H1 (cell line): ENCODE measurements around the gene PRRX2. TPM values are rescaled to one million over a fixed set of nuclear protein-coding genes. Genes with fewer than 3 reads are reported as not detected.

Experiments
- CTCF ChIA-PET: fragments of 300-600 bp; sonication (Branson Sonifier 250); formaldehyde crosslinking; loops from one replicate; lab custom pipeline; 2021; ENCODE audit not compliant: partially characterized antibody; lab: Charles Lee
- POLR2A ChIA-PET: fragments of 300-600 bp; sonication (Branson Sonifier 250); formaldehyde crosslinking; loops from one replicate; lab custom pipeline; 2021; ENCODE audit warnings: inconsistent platforms; ENCODE audit not compliant: partially characterized antibody; lab: Charles Lee
- DNase-seq, 2 experiments: peaks; one replicate each; pipeline versions ENCODE4 v3.0.0 to v3.0.0-alpha.2; 2010 to 2022; ENCODE audit warnings: low spot score in 2 of 2, low read depth in 1 of 2, mixed read lengths in 1 of 2
- FAIRE-seq: peaks from 2 replicates; lab custom pipeline; 2011; peaks lifted over from hg19 to GRCh38; lab: Jason Lieb, UNC
- H2AFZ ChIP-seq: 2 replicates; pipeline ENCODE4 v1.8.1; 2012; ENCODE audit warnings: low read length, inconsistent platforms
- H2AK5ac ChIP-seq: 2 replicates; pipeline ENCODE4 v1.6.1; 2013; ENCODE audit warnings: low read depth, low read length
- H2BK120ac ChIP-seq: replicated peaks from 2 replicates; pipeline ENCODE3; 2013; ENCODE audit warnings: low read depth, low read length, inconsistent platforms
- H2BK12ac ChIP-seq: 2 replicates; pipeline ENCODE4 v1.6.1; 2013; ENCODE audit warnings: low read depth, low read length
- H2BK15ac ChIP-seq: 2 replicates; pipeline ENCODE4 v1.6.1; 2013; ENCODE audit warnings: low read length
- H2BK20ac ChIP-seq: 2 replicates; pipeline ENCODE4 v1.6.1; 2013; ENCODE audit warnings: low read length
- H2BK5ac ChIP-seq: 2 replicates; pipeline ENCODE4 v1.6.1; 2013; ENCODE audit warnings: low read depth, low read length
- H3K14ac ChIP-seq: 2 replicates; pipeline ENCODE4 v1.6.1; 2013; ENCODE audit warnings: inconsistent platforms; ENCODE audit not compliant: insufficient read length
- H3K18ac ChIP-seq: 2 replicates; pipeline ENCODE4 v1.6.1; 2013; ENCODE audit warnings: low read length; ENCODE audit errors: extremely low read depth
- H3K23ac ChIP-seq: 2 replicates; pipeline ENCODE4 v1.6.1; 2013; ENCODE audit warnings: inconsistent platforms; ENCODE audit not compliant: insufficient read length
- H3K23me2 ChIP-seq: 2 replicates; pipeline ENCODE4 v1.6.1; 2013; ENCODE audit warnings: low read depth, low read length
- H3K27ac ChIP-seq: 2 replicates; pipeline ENCODE4 v1.6.1; 2011; ENCODE audit warnings: low read depth, low read length, inconsistent platforms
- H3K27me3 ChIP-seq, 4 experiments: replicated peaks in 1 of 4; 1 replicate in 1 of 4; 2 replicates in 3 of 4; pipeline versions ENCODE4 v1.6.1 to v1.8.1; 2011 to 2013; ENCODE audit warnings: low read length in 3 of 4, mild to moderate bottlenecking in 3 of 4, inconsistent platforms in 2 of 4, mixed read lengths in 2 of 4, moderate library complexity in 1 of 4; ENCODE audit not compliant: control insufficient read depth in 3 of 4, insufficient read depth in 3 of 4; ENCODE audit errors: extremely low read depth in 1 of 4
- H3K36me3 ChIP-seq, 4 experiments: 2 replicates each; pipeline versions ENCODE4 v1.6.1 to v1.8.1; 2011 to 2013; ENCODE audit warnings: mild to moderate bottlenecking in 4 of 4, low read length in 3 of 4, moderate library complexity in 2 of 4, control low read depth in 1 of 4, inconsistent platforms in 1 of 4; ENCODE audit not compliant: insufficient read depth in 4 of 4, control insufficient read depth in 2 of 4
- H3K4ac ChIP-seq: replicated peaks from 2 replicates; pipeline ENCODE3; 2013; ENCODE audit warnings: low read length, low read depth, mixed read lengths, inconsistent platforms; ENCODE audit not compliant: insufficient read length
- H3K4me1 ChIP-seq, 4 experiments: replicated peaks in 1 of 4; 1 replicate in 1 of 4; 2 replicates in 3 of 4; pipeline versions ENCODE4 v1.6.1 to v1.8.1; 2011 to 2013; ENCODE audit warnings: low read length in 3 of 4, inconsistent platforms in 2 of 4, mixed read lengths in 1 of 4; ENCODE audit not compliant: insufficient read depth in 4 of 4, control insufficient read depth in 3 of 4
- H3K4me2 ChIP-seq, 2 experiments: 2 replicates each; pipeline versions ENCODE4 v1.6.1 to v1.8.1; 2011 to 2013; ENCODE audit warnings: low read depth in 2 of 2, low read length in 2 of 2, control low read depth in 1 of 2, inconsistent platforms in 1 of 2, mild to moderate bottlenecking in 1 of 2; ENCODE audit not compliant: insufficient read depth in 1 of 2
- H3K4me3 ChIP-seq, 4 experiments: fragments of 200-600, 300-600 bp in 1 of 4; sonication (generic), shearing (Covaris generic), sonication (Bioruptor Twin) in 1 of 4; 2 replicates each; pipeline versions ENCODE4 v1.5.1 to v1.8.1; 2011 to 2016; ENCODE audit warnings: low read length in 4 of 4, low read depth in 3 of 4, control low read depth in 2 of 4, inconsistent platforms in 2 of 4, mild to moderate bottlenecking in 2 of 4, mixed read lengths in 1 of 4, moderate library complexity in 1 of 4; ENCODE audit not compliant: insufficient read depth in 2 of 4; ENCODE audit errors: extremely low read depth in 1 of 4
- H3K56ac ChIP-seq: replicated peaks from 2 replicates; pipeline ENCODE3; 2013; ENCODE audit warnings: low read depth, mild to moderate bottlenecking, mixed read lengths, low read length, inconsistent platforms; ENCODE audit not compliant: insufficient read length
- H3K79me1 ChIP-seq: 2 replicates; pipeline ENCODE4 v1.6.1; 2013; ENCODE audit warnings: low read depth, low read length, control low read depth
- H3K79me2 ChIP-seq, 2 experiments: 2 replicates each; pipeline versions ENCODE4 v1.6.1 to v1.8.1; 2012 to 2013; ENCODE audit warnings: low read length in 2 of 2, mild to moderate bottlenecking in 2 of 2, inconsistent platforms in 1 of 2; ENCODE audit not compliant: insufficient read depth in 2 of 2, control insufficient read depth in 1 of 2
- H3K9ac ChIP-seq, 4 experiments: replicated peaks in 1 of 4; 1 replicate in 1 of 4; 2 replicates in 3 of 4; pipeline versions ENCODE4 v1.6.1 to v1.8.1; 2011 to 2013; ENCODE audit warnings: low read depth in 3 of 4, low read length in 3 of 4, control low read depth in 2 of 4, mild to moderate bottlenecking in 2 of 4, moderate library complexity in 2 of 4, inconsistent platforms in 1 of 4; ENCODE audit errors: extremely low read depth in 1 of 4
- H3K9me3 ChIP-seq, 2 experiments: 2 replicates each; pipeline versions ENCODE4 v1.6.1 to v1.8.1; 2012 to 2013; ENCODE audit warnings: mild to moderate bottlenecking in 2 of 2, moderate library complexity in 2 of 2, control low read depth in 1 of 2, inconsistent platforms in 1 of 2, low read depth in 1 of 2, low read length in 1 of 2, mixed read lengths in 1 of 2; ENCODE audit not compliant: insufficient read depth in 2 of 2
- H4K20me1 ChIP-seq, 2 experiments: replicated peaks in 1 of 2; 2 replicates each; pipeline versions ENCODE3 to v1.8.1; 2011 to 2013; ENCODE audit warnings: inconsistent platforms in 2 of 2, low read length in 2 of 2, mild to moderate bottlenecking in 1 of 2; ENCODE audit not compliant: insufficient read depth in 2 of 2, control insufficient read depth in 1 of 2
- H4K5ac ChIP-seq: 2 replicates; pipeline ENCODE4 v1.6.1; 2013; ENCODE audit warnings: low read length, low read depth, mixed read lengths, inconsistent platforms; ENCODE audit not compliant: insufficient read length
- H4K8ac ChIP-seq: 2 replicates; pipeline ENCODE4 v1.8.0; 2013; ENCODE audit warnings: mild to moderate bottlenecking, moderate library complexity, low read length, inconsistent platforms; ENCODE audit not compliant: insufficient read depth; ENCODE audit errors: extremely low read depth
- H4K91ac ChIP-seq: replicated peaks from 2 replicates; pipeline ENCODE3; 2013; ENCODE audit warnings: low read length, mixed read lengths, inconsistent platforms; ENCODE audit not compliant: insufficient read length
- BRCA1 ChIP-seq: IDR thresholded peaks from 2 replicates; pipeline ENCODE4 v1.6.1; 2012; ENCODE audit warnings: low read depth, low read length, improper control_type of control experiment
- CEBPB ChIP-seq: IDR thresholded peaks from 2 replicates; pipeline ENCODE4 v1.6.1; 2012; ENCODE audit warnings: low read depth, low read length
- CHD2 ChIP-seq: IDR thresholded peaks from 2 replicates; pipeline ENCODE4 v1.6.1; 2012; ENCODE audit warnings: low read length, improper control_type of control experiment
- EZH2 ChIP-seq: fragments of 200-600 bp; sonication (generic); IDR thresholded peaks from 2 replicates; pipeline ENCODE4 v1.7.1; 2012; ENCODE audit warnings: low read depth, mild to moderate bottlenecking, moderate library complexity, low read length, inconsistent platforms; ENCODE audit not compliant: severe bottlenecking
- GABPA ChIP-seq: IDR thresholded peaks from 2 replicates; pipeline ENCODE4 v1.6.1; 2011; ENCODE audit warnings: mild to moderate bottlenecking, low read length, moderate library complexity, borderline replicate concordance; ENCODE audit not compliant: insufficient read depth
- KDM1A ChIP-seq: fragments of 200-600, 300-600 bp; sonication (generic); IDR thresholded peaks from 2 replicates; pipeline ENCODE4 v1.7.1; 2016; ENCODE audit warnings: mild to moderate bottlenecking, low read length, borderline replicate concordance
- RAD21 ChIP-seq, 2 experiments: IDR thresholded peaks in 1 of 2; conservative IDR thresholded peaks in 1 of 2; 2 replicates each; pipeline ENCODE4 v1.6.1; 2011; ENCODE audit warnings: low read depth in 2 of 2, low read length in 2 of 2, improper control_type of control experiment in 1 of 2, inconsistent platforms in 1 of 2, mild to moderate bottlenecking in 1 of 2, moderate library complexity in 1 of 2
- RBBP5 ChIP-seq: IDR thresholded peaks from 2 replicates; pipeline ENCODE4 v1.7.1; 2012; ENCODE audit warnings: low read depth, mild to moderate bottlenecking, inconsistent platforms, low read length, moderate library complexity, borderline replicate concordance
- TAF7 ChIP-seq: optimal IDR thresholded peaks from 2 replicates; pipeline ENCODE3; 2011; ENCODE audit warnings: low read depth, mild to moderate bottlenecking, inconsistent platforms, low read length, moderate library complexity, borderline replicate concordance
- WGBS, 2 experiments: shearing (Covaris generic) in 1 of 2; methylation state at CpG; one replicate each; pipeline versions ENCODE4 v1.1.6 to v1.1.7; 2013 to 2015; ENCODE audit warnings: low lambda C conversion rate in 2 of 2, mixed read lengths in 2 of 2, inconsistent platforms in 1 of 2, low coverage in 1 of 2, missing lambda C conversion rate in 1 of 2; ENCODE audit not compliant: insufficient replicate concordance in 2 of 2, insufficient coverage in 1 of 2, insufficient read length in 1 of 2; ENCODE audit errors: extremely low coverage in 1 of 2, missing lambda C conversion rate in 1 of 2; 5-methylcytosine and 5-hydroxymethylcytosine counted together
- polyA plus RNA-seq, 7 experiments: library from polyadenylated mRNA; depleted of rRNA in 3 of 7; stranded (reverse) in 5 of 7; unstranded in 2 of 7; fragments of >200 nt in 5 of 7; fragments of 200-250 nt in 2 of 7; gene quantifications; 1 replicate in 5 of 7; 2 replicates in 1 of 7; 4 replicates in 1 of 7; pipeline versions ENCODE4 v1.2.1 to v1.2.3, GENCODE V29; 2011 to 2013; ENCODE audit warnings: missing spikeins in 2 of 7, mixed read lengths in 2 of 7
- total RNA-seq: library from RNA; stranded (reverse); fragmentation: NEBNext Ultra II Directional; extraction: Animal tissue kit (Norgen Biotek cat#: 25700); gene quantifications from 2 replicates; pipeline ENCODE4 v1.2.1, GENCODE V29; 2021
- TF ChIP-seq, protein P1 (sequence below): IDR thresholded peaks from 2 replicates; pipeline ENCODE4 v1.6.1; 2011; ENCODE audit warnings: low read depth, mild to moderate bottlenecking, low read length; ENCODE audit not compliant: insufficient read depth
- TF ChIP-seq, protein P2 (sequence below): IDR thresholded peaks from 2 replicates; pipeline ENCODE4 v1.6.1; 2012; ENCODE audit warnings: inconsistent platforms

Gene PRRX2
- total and polyA plus RNA-seq, 2 of the 8 experiments (the other 6 are each of a cell fraction or from before 2014, with no cell fraction given), result 5.8 to 9.2 TPM

DNA sequence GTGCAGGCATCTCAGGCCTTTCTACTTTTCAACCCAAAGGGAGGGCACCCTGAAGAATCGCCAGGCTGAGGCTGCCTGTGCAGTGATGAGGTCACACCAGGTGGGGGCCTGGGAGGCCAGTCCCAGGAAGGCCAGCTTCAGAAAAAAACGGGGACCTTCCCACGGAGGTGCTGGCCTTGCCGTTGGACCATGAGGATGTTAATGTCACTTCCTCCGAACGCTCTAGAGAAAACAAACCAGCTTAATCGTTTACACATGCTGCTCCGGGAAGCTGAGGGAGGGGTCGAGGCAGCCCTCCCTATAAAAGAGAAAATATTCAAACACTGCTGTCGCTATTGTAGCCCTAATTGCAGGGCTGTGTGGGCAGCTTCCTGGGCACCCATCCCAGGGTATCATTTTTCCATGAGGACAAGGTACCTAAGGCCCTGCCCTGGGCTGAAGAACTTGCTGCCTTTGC is 60.4 kb downstream of the PRRX2 start:
- Histone ChIP-seq H2AFZ (no peak overlapping the region), H2BK120ac (no peak overlapping the region), H2BK5ac (no peak overlapping the region), H2BK12ac (no peak overlapping the region), H3K27ac (no peak overlapping the region), H4K5ac (no peak overlapping the region), H4K8ac (peak overlapping the region; percentile 23; the same call in 1 of the 2 replicates), H3K14ac (no peak overlapping the region), H3K18ac (no peak overlapping the region), H4K20me1 (peaks cover 0 to 1% of the 10 kb centered on the region in 2 experiments), H3K79me1 (no peaks in the 10 kb centered on the region), H3K79me2 (no peaks in the 10 kb centered on the region), H2BK15ac (no peak overlapping the region), H3K4me1 (peaks cover 0 to 2% (median under 1%) of the 10 kb centered on the region in 4 experiments; a peak in 2 of 7 replicates), H3K23me2 (no peaks in the 10 kb centered on the region; the same call in 1 of the 2 replicates), H3K9ac (no peak overlapping the region), H3K4me2 (no peak overlapping the region), H3K9me3 (no peaks in the 10 kb centered on the region), H3K36me3 (no peaks in the 10 kb centered on the region), H4K91ac (no peak overlapping the region), H3K4me3 (no peak overlapping the region)
- DNase-seq, result no peak
- POLR2A ChIA-PET, result interaction anchor here (0.7 to 1.6 kb wide), 4 partner anchors 14 to 111 kb away, joined by 3 to 4 read pairs (median 3); no protein-coding TSS in a partner anchor
- 78% methylated on average over 9 of the region's 10 CpGs; no CpG with 5 or more reads in 1 of the 2 experiments for WGBS, 2 experiments
- TF ChIP-seq TAF7, result no peak
- no peak for TF ChIP-seq CHD2
- TF ChIP-seq BRCA1, result no peak
- no peak for TF ChIP-seq RBBP5
- TF ChIP-seq RAD21 (IDR thresholded peaks at IDR 0.05 in 1 of 2, conservative IDR thresholded peaks at IDR 0.05 in 1 of 2; ENCODE audit: low read depth in 2 of 2, low read length in 2 of 2), result no peak
- no peak for TF ChIP-seq CEBPB
- no peak for TF ChIP-seq GABPA
- TF ChIP-seq, protein P1, sequence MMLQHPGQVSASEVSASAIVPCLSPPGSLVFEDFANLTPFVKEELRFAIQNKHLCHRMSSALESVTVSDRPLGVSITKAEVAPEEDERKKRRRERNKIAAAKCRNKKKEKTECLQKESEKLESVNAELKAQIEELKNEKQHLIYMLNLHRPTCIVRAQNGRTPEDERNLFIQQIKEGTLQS, result no peak
- TF ChIP-seq, protein P2, sequence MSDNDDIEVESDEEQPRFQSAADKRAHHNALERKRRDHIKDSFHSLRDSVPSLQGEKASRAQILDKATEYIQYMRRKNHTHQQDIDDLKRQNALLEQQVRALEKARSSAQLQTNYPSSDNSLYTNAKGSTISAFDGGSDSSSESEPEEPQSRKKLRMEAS, result no peak
- TF ChIP-seq KDM1A, result no peak
- no peak for TF ChIP-seq EZH2
- TF ChIP-seq, all 59 proteins: peak for 0
- H3K4ac ChIP-seq, result no peak overlapping the region
- CTCF ChIA-PET, result interaction anchor here (0.6 to 11.8 kb wide), 33 partner anchors 8 to 553 kb away, joined by 3 to 189 read pairs (median 4); partner anchors contain the start of gene PTGES
- FAIRE-seq, result no peak
- no peak overlapping the region for H2BK20ac ChIP-seq
- no peak overlapping the region for H3K56ac ChIP-seq
- H2AK5ac ChIP-seq, result no peak overlapping the region
- H3K27me3 ChIP-seq, result no peaks in the 10 kb centered on the region
- no peak overlapping the region for H3K23ac ChIP-seq
